DOHH2 (cell line): Measurements from ENCODE around the gene ANKLE2.

ENCODE experiments used
- H3F3A ChIP-seq: fragments of 200-600 bp; sonication (generic), shearing (Covaris generic); 2 replicates; pipeline ENCODE4 v1.6.0; 2016; ENCODE audit warnings: antibody characterized with exemption, mild to moderate bottlenecking; ENCODE audit not compliant: control insufficient read depth, insufficient read depth
- H3K27ac ChIP-seq: fragments of 200-600 bp; sonication (generic); 2 replicates; pipeline ENCODE4 v1.5.1; 2014; ENCODE audit warnings: low read depth, mild to moderate bottlenecking, low read length, moderate library complexity
- H3K27me3 ChIP-seq: fragments of 200-600 bp; sonication (generic); 2 replicates; pipeline ENCODE4 v1.6.1; 2014; ENCODE audit warnings: mild to moderate bottlenecking, low read length, mixed read lengths; ENCODE audit not compliant: control insufficient read depth
- H3K36me3 ChIP-seq: fragments of 200-600 bp; sonication (generic); 2 replicates; pipeline ENCODE4 v1.6.1; 2014; ENCODE audit warnings: mild to moderate bottlenecking, low read length, moderate library complexity, mixed read lengths; ENCODE audit not compliant: control insufficient read depth
- H3K4me1 ChIP-seq: fragments of 200-600 bp; sonication (generic); 2 replicates; pipeline ENCODE4 v1.6.1; 2014; ENCODE audit warnings: mild to moderate bottlenecking, low read length, mixed read lengths; ENCODE audit not compliant: control insufficient read depth
- H3K4me2 ChIP-seq: fragments of 200-600 bp; sonication (generic); 2 replicates; pipeline ENCODE4 v1.6.0; 2014; ENCODE audit warnings: mild to moderate bottlenecking, low read length, moderate library complexity
- H3K4me3 ChIP-seq: fragments of 200-600 bp; sonication (generic); 2 replicates; pipeline ENCODE4 v1.5.1; 2014; ENCODE audit warnings: mild to moderate bottlenecking, low read length, mixed read lengths
- H3K79me2 ChIP-seq: fragments of 200-600 bp; sonication (generic); 2 replicates; pipeline ENCODE4 v1.6.1; 2014; ENCODE audit warnings: mild to moderate bottlenecking, low read length, mixed read lengths; ENCODE audit not compliant: control insufficient read depth
- H3K9me2 ChIP-seq: fragments of 200-600 bp; sonication (generic); replicated peaks from 2 replicates; pipeline ENCODE4 v1.6.1; 2014; ENCODE audit warnings: mild to moderate bottlenecking, low read length, mixed read lengths; ENCODE audit not compliant: control insufficient read depth
- H3K9me3 ChIP-seq: fragments of 200-600 bp; sonication (generic); 2 replicates; pipeline ENCODE4 v1.6.1; 2014; ENCODE audit warnings: antibody characterized with exemption, low read length, mixed read lengths; ENCODE audit not compliant: control insufficient read depth, insufficient read depth
- H4K20me1 ChIP-seq: fragments of 200-600 bp; sonication (generic); 2 replicates; pipeline ENCODE4 v1.6.0; 2014; ENCODE audit warnings: low read depth, mild to moderate bottlenecking, antibody characterized with exemption, low read length, moderate library complexity; ENCODE audit not compliant: control insufficient read depth, insufficient read depth
- CTCF ChIP-seq: fragments of 200-600 bp; sonication (generic); IDR thresholded peaks from one replicate; pipeline ENCODE4 v1.5.1; 2014; ENCODE audit warnings: antibody characterized with exemption, mild to moderate bottlenecking, low read depth, low read length; ENCODE audit not compliant: poor library complexity, severe bottlenecking
- EZH2phosphoT487 ChIP-seq: fragments of 200-600 bp; sonication (generic); IDR thresholded peaks from 2 replicates; pipeline ENCODE4 v1.6.1; 2017; ENCODE audit warnings: borderline replicate concordance, mild to moderate bottlenecking, antibody characterized with exemption, low read length, moderate library complexity, mixed read lengths

Gene ANKLE2

GRCh38 chr12:132783917-132784531 lies 22.4 kb upstream of the ANKLE2 start:
- Histone ChIP-seq H3K9me2 (no peaks in the 10 kb centered on the region), H3K9me3 (no peaks in the 10 kb centered on the region), H3F3A (no peaks in the 10 kb centered on the region), H3K79me2 (no peaks in the 10 kb centered on the region), H3K4me2 (no peak overlapping the region), H3K4me3 (no peak overlapping the region), H4K20me1 (peaks cover 1% of the 10 kb centered on the region; the same call in 1 of the 2 replicates), H3K4me1 (no peaks in the 10 kb centered on the region), H3K27ac (no peak overlapping the region), H3K27me3 (no peaks in the 10 kb centered on the region), H3K36me3 (peaks cover 75% of the 10 kb centered on the region)
- no peak for TF ChIP-seq CTCF
- TF ChIP-seq EZH2phosphoT487: no peak

GRCh38 chr12:132781938-132782337 lies 20.3 kb upstream of the ANKLE2 start:
- no peaks in the 10 kb centered on the region for H3K27me3 ChIP-seq
- H3F3A ChIP-seq: no peaks in the 10 kb centered on the region
- TF ChIP-seq CTCF: no peak
- TF ChIP-seq EZH2phosphoT487: no peak

GRCh38 chr12:132779781-132780353 lies 18.2 kb upstream of the ANKLE2 start:
- peaks cover 4% of the 10 kb centered on the region; the same call in 1 of the 2 replicates for H3F3A ChIP-seq
- peaks cover 78% of the 10 kb centered on the region for H3K36me3 ChIP-seq
- no peaks in the 10 kb centered on the region for H3K4me1 ChIP-seq
- H4K20me1 ChIP-seq: no peaks in the 10 kb centered on the region
- no peaks in the 10 kb centered on the region for H3K79me2 ChIP-seq
- H3K4me2 ChIP-seq: no peak overlapping the region
- H3K27me3 ChIP-seq: no peaks in the 10 kb centered on the region
- TF ChIP-seq CTCF: no peak
- H3K27ac ChIP-seq: no peak overlapping the region
- H3K9me3 ChIP-seq: no peaks in the 10 kb centered on the region
- H3K4me3 ChIP-seq: no peak overlapping the region
- H3K9me2 ChIP-seq: no peaks in the 10 kb centered on the region

More at GRCh38 chr12:132781938-132782337, 20.3 kb upstream of the ANKLE2 start:
- Histone ChIP-seq H3K4me3 (no peak overlapping the region), H3K4me1 (no peaks in the 10 kb centered on the region), H3K4me2 (no peak overlapping the region), H3K36me3 (peaks cover 74% of the 10 kb centered on the region), H3K79me2 (no peaks in the 10 kb centered on the region), H4K20me1 (no peaks in the 10 kb centered on the region), H3K9me3 (no peaks in the 10 kb centered on the region), H3K9me2 (no peaks in the 10 kb centered on the region), H3K27ac (no peak overlapping the region)
